Neural cell (in vitro differentiated cells): ENCODE measurements around the gene LRRC72.

Source experiments
- CTCF ChIP-seq: fragments of 450-650 bp; IDR thresholded peaks from 2 replicates; pipeline ENCODE4 v1.5.1; 2014; ENCODE audit warnings: antibody characterized with exemption, mild to moderate bottlenecking, moderate library complexity; ENCODE audit not compliant: poor library complexity, severe bottlenecking
- POLR2AphosphoS5 ChIP-seq: IDR thresholded peaks from 2 replicates; pipeline ENCODE4 v1.6.1; 2012

- no peak for TF ChIP-seq CTCF
- no peak for TF ChIP-seq POLR2AphosphoS5
Measured at GRCh38 chr7:16493266-16493665, 33.4 kb upstream of the LRRC72 start.
